HUES6 (cell line): Measurements from ENCODE around the gene SLC4A9.

Experiments used
- H3K27ac ChIP-seq: 2 replicates; pipeline ENCODE4 v1.7.0; 2013; ENCODE audit warnings: low read depth, mild to moderate bottlenecking, low read length, inconsistent platforms
- H3K27me3 ChIP-seq: 2 replicates; pipeline ENCODE4 v1.6.1; 2013; ENCODE audit warnings: low read length; ENCODE audit not compliant: control insufficient read depth, insufficient read depth
- H3K36me3 ChIP-seq: 2 replicates; pipeline ENCODE4 v1.6.1; 2013; ENCODE audit warnings: low read length; ENCODE audit not compliant: control insufficient read depth, insufficient read depth
- H3K4me1 ChIP-seq: 2 replicates; pipeline ENCODE4 v1.6.1; 2013; ENCODE audit warnings: low read length; ENCODE audit not compliant: control insufficient read depth, insufficient read depth
- H3K4me3 ChIP-seq: 2 replicates; pipeline ENCODE4 v1.5.1; 2013; ENCODE audit warnings: low read depth, low read length
- H3K9ac ChIP-seq: one replicate; pipeline ENCODE4 v1.6.1; 2013; ENCODE audit warnings: mild to moderate bottlenecking, low read length
- H3K9me3 ChIP-seq: 2 replicates; pipeline ENCODE4 v1.6.1; 2013; ENCODE audit warnings: low read depth, low read length; ENCODE audit not compliant: control insufficient read depth, insufficient read depth

SLC4A9 gene

DNA sequence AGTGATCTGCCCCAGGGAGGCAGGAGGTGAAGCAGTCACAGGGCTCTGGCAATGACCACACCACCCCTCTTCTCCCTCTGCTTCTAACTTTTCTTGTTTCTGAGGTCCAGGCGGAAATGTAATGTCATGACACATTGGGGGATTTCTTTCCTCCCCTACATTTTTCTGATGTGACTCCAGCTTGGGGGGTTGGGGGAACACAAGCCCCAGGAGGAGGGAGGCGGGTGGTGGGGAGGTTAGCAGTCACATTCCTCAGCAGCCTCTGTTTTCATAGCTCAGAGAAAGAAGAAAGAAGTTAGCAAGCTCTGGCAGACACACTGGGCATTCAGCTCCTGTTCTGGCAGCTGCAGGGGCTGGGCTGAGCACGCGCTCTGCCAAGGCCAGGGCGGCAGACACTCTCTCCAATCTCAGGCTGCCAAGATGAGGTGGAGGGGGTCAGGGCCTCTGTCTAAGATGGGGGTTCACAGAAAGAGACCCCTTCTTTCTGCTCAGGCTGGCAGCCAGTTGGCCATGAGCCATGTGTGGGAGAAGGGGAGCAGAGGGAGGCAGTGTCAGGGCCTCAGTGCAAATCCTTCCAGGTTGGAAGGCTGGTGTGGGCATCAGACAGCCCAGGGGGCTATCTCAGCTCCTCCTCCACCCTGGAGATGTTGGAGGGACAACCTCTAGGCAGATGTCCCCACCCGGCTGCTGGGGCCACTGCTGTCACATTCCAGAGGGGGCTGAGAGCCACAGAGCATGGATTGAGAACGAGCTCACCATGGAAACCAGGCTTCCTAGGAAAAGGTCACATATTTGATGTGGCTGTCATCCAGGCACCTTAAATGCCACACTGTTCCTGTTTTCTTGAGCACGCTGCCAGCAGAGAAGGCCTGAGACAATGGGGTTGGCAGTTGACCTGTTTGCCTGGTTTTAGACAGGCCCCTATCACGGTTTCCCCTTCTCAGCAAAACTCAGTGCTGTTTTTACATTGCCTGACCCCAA, 37.0 kb upstream of the SLC4A9 start:
- peak overlapping the region; percentile 16 for H3K9ac ChIP-seq
- no peaks in the 10 kb centered on the region for H3K9me3 ChIP-seq
- no peak overlapping the region; the same call in 1 of the 2 replicates for H3K27ac ChIP-seq
- H3K4me3 ChIP-seq, result no peak overlapping the region
- peaks cover 21% of the 10 kb centered on the region; the same call in 1 of the 2 replicates for H3K4me1 ChIP-seq
- no peaks in the 10 kb centered on the region for H3K36me3 ChIP-seq
- H3K27me3 ChIP-seq, result no peaks in the 10 kb centered on the region

DNA sequence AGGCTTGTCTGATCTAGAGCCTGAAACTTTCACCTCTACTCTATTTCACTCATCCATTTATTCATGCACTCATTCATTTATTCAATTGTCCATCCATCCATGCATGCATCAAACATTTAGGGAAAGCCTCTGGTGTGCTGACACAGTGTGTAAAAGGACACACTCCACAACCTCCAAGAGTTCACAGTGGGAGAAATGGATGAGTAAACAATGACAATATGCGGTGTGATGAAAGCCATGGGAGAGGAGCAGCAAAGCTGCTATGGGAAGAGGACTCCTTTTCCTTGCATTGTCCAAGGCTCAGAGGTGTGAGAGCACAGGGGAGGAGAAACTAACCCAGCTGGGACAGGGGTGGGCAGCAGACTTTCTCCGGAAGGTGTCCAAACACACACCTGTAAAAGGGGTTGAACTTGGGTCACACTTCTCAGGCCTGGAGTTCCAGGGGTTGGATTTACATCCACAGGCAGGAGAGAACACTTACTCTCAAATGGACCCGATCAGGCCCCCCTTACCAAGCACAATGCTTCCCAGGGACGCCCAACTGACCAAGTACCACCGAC, 35.9 kb upstream of the SLC4A9 start:
- Histone ChIP-seq H3K27me3 (no peaks in the 10 kb centered on the region), H3K4me1 (peaks cover 24% of the 10 kb centered on the region; the same call in 1 of the 2 replicates), H3K27ac (no peak overlapping the region), H3K9ac (no peak overlapping the region), H3K9me3 (no peaks in the 10 kb centered on the region), H3K4me3 (no peak overlapping the region), H3K36me3 (no peaks in the 10 kb centered on the region)

DNA sequence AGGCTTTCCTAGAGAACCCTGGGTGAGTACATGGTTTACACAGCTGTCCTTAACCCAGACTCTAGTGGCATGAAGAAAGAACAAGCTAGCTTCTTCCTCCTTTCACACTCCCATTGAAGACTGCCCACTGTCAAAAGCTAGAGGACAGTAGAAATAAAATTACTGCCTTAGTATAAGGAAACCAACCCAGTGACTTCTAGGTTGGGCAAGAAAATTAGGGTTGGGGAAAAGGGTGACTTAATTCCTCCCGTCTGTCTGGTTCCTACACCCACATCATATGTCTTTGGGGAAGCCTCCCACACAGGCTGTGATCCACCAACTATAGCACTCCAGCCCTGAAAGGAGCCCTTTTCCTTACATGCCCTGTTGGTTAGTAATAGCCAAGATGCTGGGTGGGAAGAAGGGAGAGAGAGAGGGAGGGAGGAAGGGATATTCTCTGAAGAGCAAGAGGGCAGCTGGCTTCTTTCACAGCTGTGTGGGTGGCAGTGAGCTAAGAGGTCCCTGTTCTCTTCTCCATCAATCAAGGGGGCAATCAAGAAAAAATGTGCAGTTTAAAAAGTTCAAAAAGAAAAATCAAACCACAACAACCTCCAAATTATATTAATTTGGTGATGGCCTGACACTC, 35.3 kb upstream of the SLC4A9 start:
- H3K9me3 ChIP-seq, result no peaks in the 10 kb centered on the region
- H3K27me3 ChIP-seq, result no peaks in the 10 kb centered on the region
- H3K27ac ChIP-seq, result no peak overlapping the region
- H3K4me3 ChIP-seq, result no peak overlapping the region
- no peak overlapping the region for H3K9ac ChIP-seq
- H3K4me1 ChIP-seq, result peaks cover 24% of the 10 kb centered on the region; the same call in 1 of the 2 replicates
- H3K36me3 ChIP-seq, result no peaks in the 10 kb centered on the region

DNA sequence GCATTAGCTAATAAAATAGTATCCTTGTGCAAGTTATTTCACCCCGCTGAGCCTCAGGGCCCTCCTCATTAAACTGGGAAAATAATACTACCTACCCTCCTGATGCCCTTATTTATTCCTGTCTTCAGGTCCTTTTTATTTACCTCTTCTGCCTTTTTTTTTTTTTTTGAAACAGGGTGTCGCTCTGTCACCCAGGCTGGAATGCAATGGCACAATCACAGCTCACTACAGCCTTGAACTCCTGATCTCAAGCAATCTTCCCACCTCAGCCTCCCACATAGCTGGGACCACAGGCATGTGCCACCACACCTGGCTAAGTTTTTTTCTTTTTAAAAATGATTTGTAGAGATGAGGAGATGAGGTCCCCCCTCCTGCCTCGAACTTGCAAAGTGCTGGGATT, 34.5 kb upstream of the SLC4A9 start:
- Histone ChIP-seq H3K27ac (no peak overlapping the region), H3K9me3 (no peaks in the 10 kb centered on the region), H3K27me3 (no peaks in the 10 kb centered on the region), H3K36me3 (no peaks in the 10 kb centered on the region), H3K4me3 (no peak overlapping the region), H3K4me1 (peaks cover 24% of the 10 kb centered on the region; the same call in 1 of the 2 replicates), H3K9ac (no peak overlapping the region)

DNA sequence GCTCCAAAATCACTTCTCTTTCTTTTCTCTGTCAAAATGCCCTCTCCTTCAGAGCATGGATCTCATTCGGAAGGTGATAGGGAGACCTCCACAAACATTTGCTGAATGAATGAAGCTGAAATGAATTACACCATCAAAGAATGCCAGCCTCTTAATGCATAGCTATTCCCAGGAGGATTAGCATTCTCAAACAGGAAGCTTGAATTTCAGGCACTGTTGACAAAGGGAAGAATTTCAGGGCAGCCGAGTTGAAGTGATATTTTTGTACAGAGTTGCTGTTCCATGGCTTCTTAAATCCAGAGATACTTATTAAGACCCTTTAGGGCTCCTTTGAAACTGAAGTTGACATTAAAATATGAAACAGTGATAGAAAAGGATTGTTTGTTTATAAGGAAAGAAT, 32.4 kb upstream of the SLC4A9 start:
- H3K27ac ChIP-seq, result no peak overlapping the region
- H3K9me3 ChIP-seq, result no peaks in the 10 kb centered on the region
- peaks cover 24% of the 10 kb centered on the region; the same call in 1 of the 2 replicates for H3K4me1 ChIP-seq
- H3K9ac ChIP-seq, result no peak overlapping the region
- H3K4me3 ChIP-seq, result no peak overlapping the region
- no peaks in the 10 kb centered on the region for H3K27me3 ChIP-seq
- H3K36me3 ChIP-seq, result no peaks in the 10 kb centered on the region

DNA sequence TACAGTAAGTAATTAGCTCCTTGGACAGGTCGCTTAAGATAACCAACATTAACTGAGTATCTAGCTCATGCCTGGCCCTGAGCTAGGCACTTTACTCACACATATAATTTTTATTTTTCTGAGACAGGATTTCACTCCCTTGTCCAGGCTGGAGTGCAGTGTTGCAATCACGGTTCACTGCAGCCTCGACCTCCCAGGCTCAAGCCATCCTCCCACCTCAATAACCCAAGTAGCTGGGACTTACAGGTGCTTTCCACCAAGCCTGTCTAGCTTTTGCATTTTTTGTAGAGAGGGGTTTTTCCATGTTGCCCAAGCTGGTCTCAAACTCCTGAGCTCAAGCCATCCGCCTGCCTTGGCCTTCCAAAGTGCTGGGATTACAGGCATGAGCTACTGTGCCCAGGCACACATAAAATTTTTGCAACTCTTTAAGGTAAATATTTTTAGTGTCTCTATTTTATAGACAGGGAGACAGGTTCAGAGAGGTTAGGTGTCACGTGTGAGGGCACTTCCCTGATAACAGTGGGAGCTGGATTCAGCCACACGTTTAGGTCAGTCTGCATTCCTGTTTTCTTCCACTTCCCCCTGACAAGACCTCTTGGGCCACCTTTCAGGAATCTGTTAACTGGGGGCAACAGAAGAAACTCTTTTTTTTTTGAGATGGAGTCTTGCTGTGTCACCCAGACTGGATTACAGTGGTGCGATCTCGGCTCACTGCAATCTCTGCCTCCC, 31.8 kb upstream of the SLC4A9 start:
- H3K36me3 ChIP-seq, result no peaks in the 10 kb centered on the region
- H3K9me3 ChIP-seq, result no peaks in the 10 kb centered on the region
- H3K4me1 ChIP-seq, result peaks cover 20% of the 10 kb centered on the region; the same call in 1 of the 2 replicates
- no peak overlapping the region for H3K27ac ChIP-seq
- H3K4me3 ChIP-seq, result no peak overlapping the region
- H3K9ac ChIP-seq, result no peak overlapping the region
- no peaks in the 10 kb centered on the region for H3K27me3 ChIP-seq

DNA sequence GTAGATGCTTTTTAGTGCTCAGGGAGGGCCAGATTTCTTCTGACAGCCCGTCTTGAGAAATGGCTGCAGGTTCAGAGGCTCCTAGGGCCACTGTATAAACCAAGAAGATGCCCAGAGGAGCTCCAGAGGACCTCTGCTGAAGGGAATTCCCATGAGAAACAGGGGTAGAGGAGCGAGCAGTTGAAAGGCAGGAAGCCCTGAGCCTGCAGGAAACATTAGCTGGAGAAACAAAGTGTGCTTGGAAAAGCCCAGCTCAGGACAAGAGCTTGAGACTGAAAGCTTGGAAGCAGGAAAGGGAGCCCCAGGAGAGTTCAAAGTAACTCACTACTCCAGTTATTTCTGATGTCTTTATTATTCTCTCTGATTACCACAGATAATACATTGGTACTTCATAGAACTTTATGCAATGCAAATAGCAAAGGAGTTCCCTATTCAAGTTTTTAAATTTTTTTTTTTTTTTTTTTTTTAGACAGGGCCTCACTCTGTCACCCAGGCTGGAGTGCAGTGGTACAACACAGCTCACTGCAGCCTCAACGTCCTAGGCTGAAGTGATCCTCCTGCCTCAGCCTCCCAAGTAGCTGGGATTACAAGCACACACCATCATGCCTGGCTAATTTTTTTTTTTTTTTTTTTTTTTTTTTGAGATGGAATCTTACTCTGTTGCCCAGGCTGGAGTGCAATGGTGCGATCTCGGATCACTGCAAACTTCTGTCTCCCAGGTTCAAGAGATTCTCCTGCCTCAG, 30.1 kb upstream of the SLC4A9 start:
- Histone ChIP-seq H3K4me3 (no peak overlapping the region), H3K27me3 (no peaks in the 10 kb centered on the region), H3K36me3 (no peaks in the 10 kb centered on the region), H3K9me3 (no peaks in the 10 kb centered on the region), H3K27ac (no peak overlapping the region), H3K4me1 (peaks cover 9% of the 10 kb centered on the region; the same call in 1 of the 2 replicates), H3K9ac (no peak overlapping the region)

DNA sequence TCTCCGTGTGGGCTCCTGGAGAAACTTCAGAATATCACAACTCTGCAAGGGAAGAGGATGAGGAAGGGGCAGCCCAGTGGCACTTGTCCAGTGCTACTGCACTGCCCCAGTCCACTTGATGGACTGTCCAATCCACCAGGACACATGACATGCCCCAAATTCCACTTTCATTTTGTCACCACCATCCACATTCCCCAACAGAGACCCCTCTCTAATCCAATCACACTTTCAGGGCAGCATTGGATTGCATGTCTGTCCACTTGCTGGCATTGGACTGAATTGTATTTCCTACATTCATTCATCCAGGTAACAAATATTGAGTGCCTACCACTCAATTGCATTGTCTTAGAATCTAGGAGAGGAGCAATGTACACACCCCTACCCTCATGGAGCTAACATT, 28.4 kb upstream of the SLC4A9 start:
- Histone ChIP-seq H3K4me1 (peaks cover 9% of the 10 kb centered on the region; the same call in 1 of the 2 replicates), H3K27ac (no peak overlapping the region)

DNA sequence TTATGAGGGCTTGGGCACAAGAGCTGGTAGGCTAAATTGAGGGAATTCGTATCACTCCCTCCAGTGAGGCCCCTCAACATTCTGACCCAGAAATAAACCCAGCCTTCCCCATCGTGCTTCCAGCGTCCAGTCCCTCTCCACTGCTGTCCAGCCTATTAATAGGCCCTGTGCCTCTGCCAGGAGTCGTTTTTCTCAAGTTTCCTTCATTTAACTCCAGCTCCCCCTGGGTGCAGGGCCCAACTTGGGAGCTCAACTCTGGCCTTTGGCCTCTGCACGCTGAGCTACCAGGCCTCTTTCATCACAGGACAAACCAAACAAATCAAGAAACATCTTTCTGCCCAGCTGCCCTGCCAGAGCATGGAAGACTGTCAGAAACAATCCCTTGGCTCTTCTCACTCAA, 23.6 kb upstream of the SLC4A9 start:
- H3K27ac ChIP-seq, result no peak overlapping the region
- H3K27me3 ChIP-seq, result no peaks in the 10 kb centered on the region
- H3K4me3 ChIP-seq, result no peak overlapping the region
- no peaks in the 10 kb centered on the region for H3K4me1 ChIP-seq
- no peaks in the 10 kb centered on the region for H3K9me3 ChIP-seq
- H3K36me3 ChIP-seq, result no peaks in the 10 kb centered on the region
- H3K9ac ChIP-seq, result no peak overlapping the region

More for the DNA sequence above, 28.4 kb upstream of the SLC4A9 start:
- H3K27me3 ChIP-seq, result no peaks in the 10 kb centered on the region
- no peak overlapping the region for H3K4me3 ChIP-seq
- H3K36me3 ChIP-seq, result no peaks in the 10 kb centered on the region
- H3K9me3 ChIP-seq, result no peaks in the 10 kb centered on the region
- no peak overlapping the region for H3K9ac ChIP-seq

DNA sequence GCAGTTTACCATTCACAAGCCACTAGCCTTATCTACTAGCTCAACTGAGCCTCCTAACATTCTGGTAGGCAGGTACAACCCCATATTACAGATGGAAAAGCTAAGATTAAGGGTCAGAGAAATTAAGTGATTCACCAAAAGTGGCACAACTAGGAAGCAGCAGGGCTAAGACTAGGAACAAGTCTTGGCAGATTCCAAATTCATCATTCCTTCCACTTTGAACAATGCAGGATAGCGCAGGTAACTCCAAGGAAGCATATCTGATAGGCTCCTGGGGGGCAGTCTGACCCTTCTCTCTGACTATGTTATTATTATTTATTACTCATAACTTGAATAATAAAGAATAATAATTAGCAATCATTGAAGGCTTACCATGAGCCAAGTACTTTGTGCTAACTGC, 22.1 kb upstream of the SLC4A9 start:
- Histone ChIP-seq H3K9me3 (no peaks in the 10 kb centered on the region), H3K4me3 (no peak overlapping the region), H3K27me3 (no peaks in the 10 kb centered on the region), H3K36me3 (no peaks in the 10 kb centered on the region), H3K4me1 (no peaks in the 10 kb centered on the region), H3K9ac (no peak overlapping the region), H3K27ac (no peak overlapping the region)
